Upper lobe of left lung (tissue), 4 donors: ENCODE results near the gene PSMB3.

Experiments used
- EP300 ChIP-seq, 4 donors: sonication (generic); formaldehyde crosslinking; IDR thresholded peaks; one replicate each; pipeline ENCODE4 v1.5.1; 2017; ENCODE audit warnings: antibody characterized with exemption in 4 of 4, control low read depth in 2 of 4
- POLR2A ChIP-seq, 4 donors: fragments of 450-650 bp; IDR thresholded peaks; one replicate each; pipeline ENCODE4 v1.5.1; 2016 to 2017; ENCODE audit warnings: antibody characterized with exemption in 4 of 4, mild to moderate bottlenecking in 2 of 4
- POLR2AphosphoS5 ChIP-seq, 2 donors: sonication (generic); formaldehyde crosslinking; IDR thresholded peaks; one replicate each; pipeline ENCODE4 v1.5.1; 2017; ENCODE audit warnings: antibody characterized with exemption in 2 of 2
- TF ChIP-seq, protein P1 (sequence below), 6 experiments: fragments of 450-650 bp in 4 of 6; fragments of 200-600 bp in 2 of 6; sonication (generic) in 2 of 6; IDR thresholded peaks; one replicate each; pipeline ENCODE4 v1.5.1; 2016 to 2019; ENCODE audit warnings: antibody characterized with exemption in 6 of 6

- TF ChIP-seq, protein P1, sequence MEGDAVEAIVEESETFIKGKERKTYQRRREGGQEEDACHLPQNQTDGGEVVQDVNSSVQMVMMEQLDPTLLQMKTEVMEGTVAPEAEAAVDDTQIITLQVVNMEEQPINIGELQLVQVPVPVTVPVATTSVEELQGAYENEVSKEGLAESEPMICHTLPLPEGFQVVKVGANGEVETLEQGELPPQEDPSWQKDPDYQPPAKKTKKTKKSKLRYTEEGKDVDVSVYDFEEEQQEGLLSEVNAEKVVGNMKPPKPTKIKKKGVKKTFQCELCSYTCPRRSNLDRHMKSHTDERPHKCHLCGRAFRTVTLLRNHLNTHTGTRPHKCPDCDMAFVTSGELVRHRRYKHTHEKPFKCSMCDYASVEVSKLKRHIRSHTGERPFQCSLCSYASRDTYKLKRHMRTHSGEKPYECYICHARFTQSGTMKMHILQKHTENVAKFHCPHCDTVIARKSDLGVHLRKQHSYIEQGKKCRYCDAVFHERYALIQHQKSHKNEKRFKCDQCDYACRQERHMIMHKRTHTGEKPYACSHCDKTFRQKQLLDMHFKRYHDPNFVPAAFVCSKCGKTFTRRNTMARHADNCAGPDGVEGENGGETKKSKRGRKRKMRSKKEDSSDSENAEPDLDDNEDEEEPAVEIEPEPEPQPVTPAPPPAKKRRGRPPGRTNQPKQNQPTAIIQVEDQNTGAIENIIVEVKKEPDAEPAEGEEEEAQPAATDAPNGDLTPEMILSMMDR (IDR thresholded peaks at IDR 0.05): no peak
- TF ChIP-seq POLR2A (IDR thresholded peaks at IDR 0.05): no peak
- no peak for TF ChIP-seq POLR2AphosphoS5 (IDR thresholded peaks at IDR 0.05)
- no peak for TF ChIP-seq EP300 (IDR thresholded peaks at IDR 0.05)
These were observed 2.6 kb upstream of the PSMB3 start for GRCh38 chr17:38750044-38750311.
